Measurements from ENCODE around the gene RBPMS2.
A peak's percentile ranks its signal among the peaks of the same experiment; 100 is the strongest.
"Not testable (repeated sequence)": the region's sequence is repeated elsewhere in the genome, so short reads cannot be mapped to it uniquely, and the experiment has no call there.

Gene RBPMS2

GRCh38 chr15:64775551-64776401 lies at the start of gene RBPMS2:
Gene RBPMS2, minus strand, starts transcription at chr15:64775589. Its CDS starts 270 bp downstream, at chr15:64775319.
- no peak for FAIRE-seq

GRCh38 chr15:64824929-64825430 lies 49.6 kb upstream of the RBPMS2 start:
- FAIRE-seq = no peak

GRCh38 chr15:64816452-64816851 lies 41.1 kb upstream of the RBPMS2 start:
- FAIRE-seq = no peak

GRCh38 chr15:64814965-64815364 lies 39.6 kb upstream of the RBPMS2 start:
- FAIRE-seq = not testable (repeated sequence)

- not testable (repeated sequence) for FAIRE-seq
Observed at GRCh38 chr15:64814283-64814682, 38.9 kb upstream of the RBPMS2 start.

GRCh38 chr15:64813075-64813474 lies 37.7 kb upstream of the RBPMS2 start:
- no peak for FAIRE-seq

- no peak for FAIRE-seq
Observed at GRCh38 chr15:64810497-64811326, 35.3 kb upstream of the RBPMS2 start.

- peak; percentile 3 for FAIRE-seq
Observed at GRCh38 chr15:64809649-64810496, 34.5 kb upstream of the RBPMS2 start.

GRCh38 chr15:64808785-64809453 lies 33.5 kb upstream of the RBPMS2 start:
- no peak for FAIRE-seq

- no peak for FAIRE-seq
Observed at GRCh38 chr15:64807751-64808222, 32.4 kb upstream of the RBPMS2 start.

GRCh38 chr15:64807051-64807749 lies 31.8 kb upstream of the RBPMS2 start:
- no peak for FAIRE-seq

GRCh38 chr15:64806509-64806908 lies 31.1 kb upstream of the RBPMS2 start:
- no peak for FAIRE-seq

- FAIRE-seq = no peak
Observed at GRCh38 chr15:64804619-64805018, 29.2 kb upstream of the RBPMS2 start.

- FAIRE-seq = no peak
Observed at GRCh38 chr15:64803526-64803925, 28.1 kb upstream of the RBPMS2 start.

- FAIRE-seq = no peak
Observed at GRCh38 chr15:64800476-64800875, 25.1 kb upstream of the RBPMS2 start.

GRCh38 chr15:64798905-64799304 lies 23.5 kb upstream of the RBPMS2 start:
- FAIRE-seq = not testable (repeated sequence)

GRCh38 chr15:64795921-64796320 lies 20.5 kb upstream of the RBPMS2 start:
- not testable (repeated sequence) for FAIRE-seq

- not testable (repeated sequence) for FAIRE-seq
Observed at GRCh38 chr15:64795299-64795698, 19.9 kb upstream of the RBPMS2 start.

- FAIRE-seq = no peak
Observed at GRCh38 chr15:64792282-64792681, 16.9 kb upstream of the RBPMS2 start.

GRCh38 chr15:64791401-64791800 lies 16.0 kb upstream of the RBPMS2 start:
- FAIRE-seq = no peak

GRCh38 chr15:64783796-64784195 lies 8.4 kb upstream of the RBPMS2 start:
- FAIRE-seq = no peak

Data from A204.1 (cell line).